K562 treated with DMSO at 1 percent for 24 hours (cell line): ENCODE measurements around the gene EVPL. TPM values are rescaled to one million over a fixed set of nuclear protein-coding genes. Genes with fewer than 3 reads are reported as not detected.

ENCODE experiments used
- total RNA-seq: library from RNA; unstranded; fragments of 300-600 nt; gene quantifications from 2 replicates; pipeline ENCODE4 v1.2.3, GENCODE V29; 2022; ENCODE audit warnings: low read depth; ENCODE audit not compliant: insufficient read depth

EVPL gene
- not detected in 2 replicates for total RNA-seq

GRCh38 chr17:76027159-76027839 is at the start of gene EVPL:
Gene EVPL, minus strand, starts transcription at chr17:76027306. Its CDS starts 108 bp downstream, at chr17:76027198.

DNA sequence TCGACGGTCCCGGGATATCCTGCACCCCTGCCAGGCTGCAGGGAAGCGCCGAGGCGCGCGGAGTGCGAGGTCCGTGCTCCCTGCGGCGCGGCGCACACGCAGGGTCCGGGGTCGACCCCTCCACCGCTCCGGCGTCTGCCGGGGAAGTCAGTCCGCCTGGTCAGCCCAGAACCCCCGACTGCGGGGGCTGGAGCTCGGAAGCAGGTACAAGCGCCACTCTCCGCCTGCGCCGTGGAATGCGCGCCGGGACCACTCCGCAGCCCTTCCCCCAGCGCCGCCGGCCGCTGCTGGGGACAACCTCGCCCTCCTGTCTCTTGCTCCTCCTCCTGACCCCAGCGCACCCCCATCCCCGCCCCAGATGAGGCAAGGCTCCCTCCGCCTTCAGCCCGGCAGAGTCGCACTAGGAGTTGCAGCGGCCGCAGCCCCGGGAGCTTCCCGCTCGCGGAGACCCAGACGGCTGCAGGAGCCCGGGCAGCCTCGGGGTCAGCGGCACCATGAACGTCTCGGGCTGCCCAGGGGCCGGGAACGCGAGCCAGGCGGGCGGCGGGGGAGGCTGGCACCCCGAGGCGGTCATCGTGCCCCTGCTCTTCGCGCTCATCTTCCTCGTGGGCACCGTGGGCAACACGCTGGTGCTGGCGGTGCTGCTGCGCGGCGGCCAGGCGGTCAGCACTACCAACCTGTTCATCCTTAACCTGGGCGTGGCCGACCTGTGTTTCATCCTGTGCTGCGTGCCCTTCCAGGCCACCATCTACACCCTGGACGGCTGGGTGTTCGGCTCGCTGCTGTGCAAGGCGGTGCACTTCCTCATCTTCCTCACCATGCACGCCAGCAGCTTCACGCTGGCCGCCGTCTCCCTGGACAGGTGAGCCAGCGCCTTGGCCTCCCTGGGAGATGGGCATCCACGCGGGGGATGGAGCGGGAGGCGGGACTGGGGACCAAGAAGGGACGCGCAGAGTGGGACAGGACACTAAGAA is 47.6 kb upstream of the EVPL start, which contains the start of gene GALR2:
Gene GALR2 (plus strand): TSS at position 392 of the 974 bp plus-strand sequence. CDS start 103 bp downstream, at position 495.

GRCh38 chr17:76072148-76072858 is 45.2 kb upstream of the EVPL start, which contains the start of gene SRP68:
Gene SRP68, minus strand, starts transcription at chr17:76072517. Its CDS starts 26 bp downstream, at chr17:76072491.

DNA sequence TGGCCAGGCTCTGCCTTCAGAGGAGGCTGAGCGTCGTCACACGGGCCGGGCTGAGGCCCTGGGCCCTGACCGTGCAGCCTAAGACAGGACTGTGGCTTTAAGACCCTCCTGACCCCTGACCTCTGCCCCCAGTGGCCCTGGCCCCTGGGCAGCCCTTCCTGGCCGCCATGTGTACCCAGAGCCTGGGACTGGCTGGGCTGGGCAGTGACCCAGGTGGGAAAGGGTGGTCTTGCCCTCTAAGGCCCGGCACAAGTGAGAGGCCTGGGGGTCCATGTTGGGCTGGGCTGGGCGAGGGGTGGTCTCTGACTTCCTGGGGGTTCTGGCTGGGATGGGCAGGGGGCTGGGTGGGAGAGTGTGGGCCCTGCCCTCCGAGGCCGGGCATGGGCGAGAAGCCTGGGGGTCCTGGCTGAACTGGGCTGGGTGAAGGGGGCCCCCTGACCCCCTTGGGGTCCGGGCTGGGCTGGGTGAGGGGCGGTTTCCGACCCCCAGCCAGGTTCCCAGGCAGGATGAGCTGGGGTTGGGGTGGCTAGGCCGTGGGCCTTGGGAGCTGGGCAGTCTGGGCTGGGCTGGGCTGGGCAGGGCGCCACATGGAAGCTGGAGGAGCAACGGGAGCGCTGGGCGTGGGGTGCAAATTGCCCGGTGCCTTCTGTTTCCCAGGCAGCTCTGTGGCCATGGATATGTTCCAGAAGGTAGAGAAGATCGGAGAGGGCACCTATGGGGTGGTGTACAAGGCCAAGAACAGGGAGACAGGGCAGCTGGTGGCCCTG is 26.2 kb downstream of the EVPL start, which contains the start of gene CDK3:
Gene CDK3 (plus strand): TSS at position 101 of the 767 bp plus-strand sequence. CDS start 571 bp downstream, at position 672.

DNA sequence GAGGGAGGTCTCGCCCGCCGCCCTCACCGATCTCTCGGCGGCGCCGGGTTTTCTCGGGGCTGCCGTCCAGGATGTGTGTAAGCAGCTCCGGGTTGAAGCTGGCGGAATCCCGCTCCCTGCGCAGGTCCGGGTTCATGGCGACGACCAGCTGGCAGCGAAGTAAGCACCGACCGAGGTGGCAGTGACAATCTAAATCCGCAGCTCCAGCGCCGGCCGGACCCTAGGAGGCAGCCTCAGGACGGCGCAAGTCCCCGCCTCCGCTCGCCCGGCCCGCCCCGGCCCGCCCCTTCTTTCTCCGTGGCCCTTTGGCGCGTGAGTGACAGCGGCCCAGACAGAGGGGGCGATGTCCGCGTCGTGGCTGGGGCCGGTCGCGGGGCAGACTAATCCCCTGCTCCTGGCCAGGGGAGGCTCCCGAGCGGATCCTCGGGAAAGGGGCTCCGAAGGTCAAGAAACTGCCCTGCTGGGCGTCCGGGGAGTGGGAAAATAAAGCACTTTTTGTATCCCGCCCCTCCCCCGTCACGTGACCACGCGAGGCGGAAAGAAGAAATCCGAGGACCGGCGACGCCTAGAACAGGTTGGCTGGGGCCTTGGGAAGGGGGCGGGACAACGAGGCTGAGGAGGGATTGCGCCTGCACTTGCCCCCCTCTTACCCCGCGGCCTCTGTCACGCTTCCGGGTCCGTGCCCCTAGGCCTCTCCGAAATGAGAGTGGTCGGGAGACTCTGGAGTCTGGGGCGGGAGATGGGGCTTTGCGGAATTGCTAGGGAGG is 48.0 kb downstream of the EVPL start, which contains the start of the genes ACOX1 and TEN1:
Gene ACOX1 (minus strand): TSS at position 229 of the 767 bp plus-strand sequence. CDS start 93 bp downstream, at position 136.
Gene TEN1 (plus strand): TSS at position 303 of the 767 bp plus-strand sequence. CDS start 6,953 bp downstream, outside the sequence.

Other genes starting within 250 kb of the EVPL start
- 36.8 and 38.4 TPM in 2 replicates for gene UNK, start 242.5 kb downstream of the EVPL start, total RNA-seq
- 102 and 135 TPM in 2 replicates for gene UNC13D, start 182.9 kb downstream of the EVPL start, total RNA-seq
- gene WBP2, start 172.0 kb downstream of the EVPL start, total RNA-seq = 185 and 188 TPM in 2 replicates
- gene TRIM47, start 148.7 kb downstream of the EVPL start, total RNA-seq = 3.8 and 5.8 TPM in 2 replicates
- 30.0 and 33.3 TPM in 2 replicates for gene TRIM65, start 130.4 kb downstream of the EVPL start, total RNA-seq
- 102 and 111 TPM in 2 replicates for gene MRPL38, start 122.4 kb downstream of the EVPL start, total RNA-seq
- gene FBF1, start 86.3 kb downstream of the EVPL start, total RNA-seq = 8.7 and 10.4 TPM in 2 replicates
- gene ACOX1, start 48.1 kb downstream of the EVPL start, total RNA-seq = 16.6 and 24.2 TPM in 2 replicates
- 23.8 and 28.6 TPM in 2 replicates for gene TEN1, start 48.1 kb downstream of the EVPL start, total RNA-seq
- gene CDK3, start 26.5 kb downstream of the EVPL start, total RNA-seq = 5.1 and 10.7 TPM in 2 replicates
- 83.2 and 83.8 TPM in 2 replicates for gene SRP68, start 45.2 kb upstream of the EVPL start, total RNA-seq
- gene GALR2, start 47.5 kb upstream of the EVPL start, total RNA-seq = not detected in 2 replicates
- 6.7 and 7.0 TPM in 2 replicates for gene ZACN, start 51.9 kb upstream of the EVPL start, total RNA-seq
- gene EXOC7, start 76.5 kb upstream of the EVPL start, total RNA-seq = 49.1 and 49.6 TPM in 2 replicates
- 0.46 TPM in 1 of 2 replicates, not detected in the other for gene FOXJ1, start 113.9 kb upstream of the EVPL start, total RNA-seq
- gene RNF157, start 213.2 kb upstream of the EVPL start, total RNA-seq = 29.3 and 48.4 TPM in 2 replicates
- gene UBALD2, start 238.0 kb upstream of the EVPL start, total RNA-seq = 249 and 257 TPM in 2 replicates